ENCODE measurements around the gene MT1G. TPM values are rescaled to one million over a fixed set of nuclear protein-coding genes. Genes with fewer than 3 reads are reported as not detected.

MT1G gene
- total RNA-seq, 2 experiments from 2014 or later: 2.8 to 3.4 TPM

DNA sequence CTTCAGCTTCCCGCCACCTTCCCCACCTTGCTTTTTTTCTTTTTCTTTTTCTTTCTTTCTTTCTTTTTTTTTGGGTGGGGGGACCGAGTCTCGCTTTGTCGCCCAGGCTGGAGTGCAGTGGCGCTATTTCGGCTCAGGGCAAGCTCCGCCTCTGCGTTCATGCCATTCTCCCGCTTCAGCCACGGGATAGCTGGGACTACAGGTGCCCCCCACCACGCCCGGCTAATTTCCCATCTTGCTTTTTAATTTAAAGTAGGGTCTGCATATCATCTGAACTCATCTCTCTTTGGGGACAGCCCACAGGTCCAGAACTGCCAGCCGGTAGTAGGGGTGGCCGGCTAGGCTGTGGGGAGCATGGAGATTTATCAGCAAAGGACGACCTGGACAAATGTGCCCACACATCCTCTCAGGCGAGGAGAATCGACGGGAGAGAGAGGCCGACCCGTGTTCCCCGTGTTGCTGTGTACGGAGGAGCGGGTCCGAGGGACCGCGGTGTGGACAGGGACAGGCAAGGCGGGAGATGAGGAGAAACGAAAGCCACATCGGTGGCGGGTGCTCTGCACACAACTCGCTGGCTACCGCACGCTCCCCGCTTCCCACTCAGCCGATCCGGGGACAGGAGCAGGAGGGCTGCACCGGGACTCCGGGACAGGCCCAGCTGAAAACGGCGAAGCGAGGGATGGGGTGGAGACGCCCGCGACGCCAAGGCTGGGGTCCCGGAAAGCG is 33.0 kb downstream of the MT1G start:
- H3K9me3 Mint-ChIP-seq (ENCODE audit: low read depth): no peaks in the 10 kb centered on the region
- CTCF ChIA-PET: interaction anchor here (1.2 to 1.9 kb wide), 2 partner anchors 9 to 67 kb away, joined by 6 to 7 read pairs; no protein-coding TSS in a partner anchor
- H3K27me3 Mint-ChIP-seq: peaks cover 96% of the 10 kb centered on the region
- ATAC-seq: peak; percentile 18
- peaks cover 43% of the 10 kb centered on the region for H3K4me1 Mint-ChIP-seq
- peak overlapping the region; percentile 45 for H3K4me3 Mint-ChIP-seq
- no peaks in the 10 kb centered on the region for H3K36me3 Mint-ChIP-seq
- no peak overlapping the region for H3K27ac Mint-ChIP-seq
- DNase-seq: no peak

- H3K27me3 Mint-ChIP-seq: peaks cover 85% of the 10 kb centered on the region
- DNase-seq: no peak
- CTCF ChIA-PET: interaction anchor here (1.9 kb wide), 1 partner anchor 10 kb away, joined by 7 read pairs; no protein-coding TSS in a partner anchor
- H3K4me1 Mint-ChIP-seq: peaks cover 42% of the 10 kb centered on the region
- ATAC-seq: no peak
- no peak overlapping the region for H3K4me3 Mint-ChIP-seq
- H3K27ac Mint-ChIP-seq: no peak overlapping the region
- H3K36me3 Mint-ChIP-seq: no peaks in the 10 kb centered on the region
- H3K9me3 Mint-ChIP-seq (ENCODE audit: low read depth): no peaks in the 10 kb centered on the region
Observed at GRCh38 chr16:56633535-56633934, 34.3 kb downstream of the MT1G start.

DNA sequence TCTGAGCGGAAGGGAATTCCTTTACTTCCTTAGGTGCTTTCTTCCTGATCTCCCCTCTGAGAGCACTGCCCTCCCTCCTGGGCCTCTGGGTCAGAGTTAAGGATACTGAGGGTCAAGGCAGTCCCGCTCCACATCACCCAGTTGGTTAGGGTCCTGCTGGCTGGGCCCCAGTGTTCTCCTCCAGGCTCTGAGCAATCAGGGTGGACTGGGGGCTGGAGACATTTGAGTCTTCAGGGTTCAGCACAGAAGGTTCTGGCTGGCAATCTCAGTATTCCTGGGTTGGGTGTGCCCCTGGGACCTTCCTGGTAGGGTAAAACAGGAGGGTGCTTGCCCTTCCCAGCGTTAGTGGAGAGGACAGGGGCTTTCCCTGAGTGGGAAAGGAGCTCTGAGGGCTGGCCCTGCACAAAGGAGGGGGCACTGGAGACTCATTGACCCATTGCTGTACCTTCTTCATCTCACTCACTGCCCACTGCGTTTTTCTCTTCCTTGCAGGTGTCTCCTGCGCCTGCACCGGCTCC is 35.0 kb downstream of the MT1G start:
- Mint-ChIP-seq H3K36me3 (no peaks in the 10 kb centered on the region), H3K9me3 (ENCODE audit: low read depth) (no peaks in the 10 kb centered on the region), H3K4me1 (peaks cover 38% of the 10 kb centered on the region), H3K27ac (no peak overlapping the region), H3K4me3 (peak overlapping the region; percentile 12), H3K27me3 (peaks cover 79% of the 10 kb centered on the region)
- no peak for ATAC-seq
- CTCF ChIA-PET: interaction anchor here (1.6 to 1.9 kb wide), 2 partner anchors 9 to 11 kb away, joined by 3 to 7 read pairs; no protein-coding TSS in a partner anchor
- DNase-seq: no peak

DNA sequence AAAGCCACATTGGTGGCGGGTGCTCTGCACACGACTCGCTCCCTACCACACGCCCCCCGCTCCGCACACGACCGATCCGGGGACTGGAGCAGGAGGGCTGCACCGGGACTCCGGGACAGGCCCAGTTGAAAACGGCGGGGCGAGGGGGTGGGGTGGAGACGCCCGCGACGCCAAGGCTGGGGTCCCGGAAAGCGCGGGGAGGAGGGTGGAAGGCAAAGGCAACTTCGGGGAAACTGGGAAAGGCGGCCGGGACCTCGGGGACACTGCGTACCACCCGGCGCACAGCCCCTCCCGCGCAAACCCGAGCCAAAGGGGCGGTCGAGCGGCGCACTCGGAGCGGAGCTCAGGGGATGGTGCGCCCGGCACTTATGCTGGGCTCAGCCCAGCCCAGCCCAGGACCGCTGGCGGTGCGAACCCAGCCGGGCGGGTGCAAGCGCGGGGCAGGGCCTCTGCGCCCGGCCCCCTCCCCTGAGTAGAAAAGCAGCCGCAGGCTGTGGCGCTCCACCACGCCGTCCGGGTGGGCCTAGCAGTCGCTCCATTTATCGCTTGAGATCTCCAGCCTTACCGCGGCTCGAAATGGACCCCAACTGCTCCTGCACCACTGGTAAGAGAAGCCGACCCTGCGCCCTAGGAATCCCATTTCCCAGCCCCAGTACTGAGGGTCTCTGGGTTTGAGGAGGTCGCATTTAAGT is 35.6 kb downstream of the MT1G start, which contains the start of gene MT1M:
Gene MT1M (plus strand): TSS at position 504 of the 692 bp plus-strand sequence. CDS start 73 bp downstream, at position 577.
- DNase-seq (no peak), ATAC-seq (peak; percentile 43)
- CTCF ChIA-PET: interaction anchor here (1.6 to 2.7 kb wide), 2 partner anchors 9 to 31 kb away, joined by 3 to 9 read pairs; no protein-coding TSS in a partner anchor
- no peaks in the 10 kb centered on the region for H3K36me3 Mint-ChIP-seq
- H3K4me1 Mint-ChIP-seq: peaks cover 34% of the 10 kb centered on the region
- peaks cover 73% of the 10 kb centered on the region for H3K27me3 Mint-ChIP-seq
- no peaks in the 10 kb centered on the region for H3K9me3 Mint-ChIP-seq (ENCODE audit: low read depth)
- H3K27ac Mint-ChIP-seq: no peak within 1 kb of the TSS
- H3K4me3 Mint-ChIP-seq: peak within 1 kb of the TSS; percentile 38

DNA sequence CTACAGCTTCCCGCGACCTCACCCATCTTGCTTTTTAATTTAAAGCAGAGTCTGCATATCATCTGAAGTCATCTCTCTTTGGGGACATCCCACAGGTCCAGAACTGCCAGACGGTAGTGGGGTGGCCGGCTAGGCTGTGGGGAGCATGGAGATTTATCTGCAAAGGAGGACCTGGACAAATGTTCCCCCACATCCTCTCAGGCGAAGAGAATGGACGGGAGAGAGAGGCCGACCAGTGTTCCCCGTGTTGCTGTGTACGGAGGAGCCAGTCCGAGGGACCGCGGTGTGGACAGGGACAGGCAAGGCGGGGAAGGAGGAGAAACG is 36.1 kb downstream of the MT1G start:
- peaks cover 73% of the 10 kb centered on the region for H3K27me3 Mint-ChIP-seq
- DNase-seq (no peak), ATAC-seq (peak; percentile 6)
- H3K4me1 Mint-ChIP-seq: peaks cover 34% of the 10 kb centered on the region
- no peak overlapping the region for H3K27ac Mint-ChIP-seq
- CTCF ChIA-PET: interaction anchor here (1.6 to 2.7 kb wide), 3 partner anchors 8 to 70 kb away, joined by 3 to 10 read pairs (median 9); no protein-coding TSS in a partner anchor
- H3K9me3 Mint-ChIP-seq (ENCODE audit: low read depth): no peaks in the 10 kb centered on the region
- no peaks in the 10 kb centered on the region for H3K36me3 Mint-ChIP-seq
- H3K4me3 Mint-ChIP-seq: peak overlapping the region; percentile 38

DNA sequence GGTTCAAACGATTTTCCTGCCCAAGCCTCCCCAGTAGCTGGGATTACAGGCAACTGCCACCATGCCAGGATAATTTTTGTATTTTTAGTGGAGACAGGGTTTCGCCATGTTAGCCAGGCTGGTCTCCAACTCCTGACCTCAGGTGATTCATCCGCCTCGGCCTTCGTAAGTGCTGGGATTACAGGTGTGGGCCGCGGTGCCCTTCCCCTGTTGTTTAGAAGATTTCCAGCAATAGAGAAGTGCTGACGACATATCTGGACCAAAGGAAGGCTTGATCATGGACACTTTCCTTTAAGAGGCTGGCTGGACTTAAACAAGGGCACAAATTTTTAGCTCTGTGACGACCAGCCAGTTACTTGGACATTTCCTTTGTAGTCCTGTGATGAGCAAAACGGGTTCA is 36.7 kb downstream of the MT1G start:
- Mint-ChIP-seq H3K4me1 (peaks cover 39% of the 10 kb centered on the region), H3K9me3 (ENCODE audit: low read depth) (no peaks in the 10 kb centered on the region), H3K4me3 (no peak overlapping the region), H3K27ac (no peak overlapping the region), H3K36me3 (no peaks in the 10 kb centered on the region), H3K27me3 (peaks cover 72% of the 10 kb centered on the region)
- ATAC-seq (no peak), DNase-seq (no peak)
- CTCF ChIA-PET: interaction anchor here (1.1 to 2.7 kb wide), 6 partner anchors 8 to 71 kb away, joined by 3 to 10 read pairs (median 6); no protein-coding TSS in a partner anchor

GRCh38 chr16:56630134-56630533 is 37.7 kb downstream of the MT1G start:
- Mint-ChIP-seq H3K27me3 (peaks cover 72% of the 10 kb centered on the region), H3K27ac (no peak overlapping the region), H3K36me3 (no peaks in the 10 kb centered on the region), H3K4me1 (peaks cover 40% of the 10 kb centered on the region), H3K9me3 (ENCODE audit: low read depth) (no peaks in the 10 kb centered on the region), H3K4me3 (no peak overlapping the region)
- ATAC-seq: no peak
- CTCF ChIA-PET: interaction anchor here (1.0 to 2.7 kb wide), 6 partner anchors 11 to 72 kb away, joined by 4 to 10 read pairs (median 6); no protein-coding TSS in a partner anchor
- no peak for DNase-seq

DNA sequence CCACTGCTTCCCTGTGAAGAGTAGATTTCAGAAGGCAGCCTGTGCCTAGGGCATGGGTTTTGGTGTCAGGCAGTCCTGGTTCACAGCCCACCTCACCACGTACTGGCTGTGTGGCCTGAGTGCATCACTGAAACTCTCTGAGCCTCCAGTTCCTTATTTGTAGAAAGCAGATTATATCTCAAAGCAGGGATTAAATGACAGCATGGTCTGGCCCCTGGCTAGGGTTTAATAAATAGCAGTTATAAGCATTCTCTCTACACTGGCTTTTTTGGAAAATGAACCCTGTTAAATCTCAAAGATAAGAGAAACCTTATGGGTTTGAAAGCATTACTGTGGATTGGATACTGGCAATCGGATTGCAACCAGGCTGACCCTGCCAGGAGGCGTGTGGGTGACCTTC is 38.3 kb downstream of the MT1G start:
- no peak overlapping the region for H3K27ac Mint-ChIP-seq
- no peak overlapping the region for H3K4me3 Mint-ChIP-seq
- H3K9me3 Mint-ChIP-seq (ENCODE audit: low read depth): no peaks in the 10 kb centered on the region
- H3K4me1 Mint-ChIP-seq: peaks cover 38% of the 10 kb centered on the region
- no peaks in the 10 kb centered on the region for H3K36me3 Mint-ChIP-seq
- H3K27me3 Mint-ChIP-seq: peaks cover 70% of the 10 kb centered on the region
- CTCF ChIA-PET: interaction anchor here (1.3 to 2.7 kb wide), 5 partner anchors 14 to 72 kb away, joined by 3 to 10 read pairs (median 9); no protein-coding TSS in a partner anchor
- ATAC-seq (no peak), DNase-seq (no peak)

GRCh38 chr16:56628486-56629350 is 39.1 kb downstream of the MT1G start:
- Mint-ChIP-seq H3K36me3 (no peaks in the 10 kb centered on the region), H3K27ac (no peak overlapping the region), H3K27me3 (peaks cover 65% of the 10 kb centered on the region), H3K9me3 (ENCODE audit: low read depth) (no peaks in the 10 kb centered on the region), H3K4me1 (peaks cover 40% of the 10 kb centered on the region), H3K4me3 (no peak overlapping the region)
- CTCF ChIA-PET: interaction anchor here (1.3 to 1.4 kb wide), 2 partner anchors 16 to 73 kb away, joined by 3 to 5 read pairs; no protein-coding TSS in a partner anchor
- ATAC-seq (no peak), DNase-seq (no peak)

DNA sequence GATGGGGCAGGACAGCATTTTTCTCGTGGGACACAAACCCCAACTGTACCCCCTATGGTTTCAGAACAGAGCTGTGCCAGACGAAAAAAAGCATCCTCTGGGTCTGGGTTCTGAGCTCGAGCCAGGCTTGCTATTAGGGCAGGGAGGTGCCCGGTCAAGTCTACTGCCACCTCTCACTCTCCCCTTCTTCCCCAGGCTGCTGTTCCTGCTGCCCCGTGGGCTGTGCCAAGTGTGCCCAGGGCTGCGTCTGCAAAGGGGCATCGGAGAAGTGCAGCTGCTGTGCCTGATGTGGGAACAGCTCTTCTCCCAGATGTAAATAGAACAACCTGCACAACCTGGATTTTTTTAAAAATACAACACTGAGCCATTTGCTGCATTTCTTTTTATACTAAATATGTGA is 41.2 kb downstream of the MT1G start:
- Mint-ChIP-seq H3K4me1 (peaks cover 33% of the 10 kb centered on the region), H3K36me3 (no peaks in the 10 kb centered on the region), H3K9me3 (ENCODE audit: low read depth) (no peaks in the 10 kb centered on the region), H3K27me3 (peaks cover 47% of the 10 kb centered on the region), H3K4me3 (peak overlapping the region; percentile 88), H3K27ac (no peak overlapping the region)
- ATAC-seq (no peak), DNase-seq (no peak)
- CTCF ChIA-PET: interaction anchor here (1.2 kb wide), 2 partner anchors 17 to 56 kb away, joined by 4 to 5 read pairs; partner anchors contain the start of gene MT1X

DNA sequence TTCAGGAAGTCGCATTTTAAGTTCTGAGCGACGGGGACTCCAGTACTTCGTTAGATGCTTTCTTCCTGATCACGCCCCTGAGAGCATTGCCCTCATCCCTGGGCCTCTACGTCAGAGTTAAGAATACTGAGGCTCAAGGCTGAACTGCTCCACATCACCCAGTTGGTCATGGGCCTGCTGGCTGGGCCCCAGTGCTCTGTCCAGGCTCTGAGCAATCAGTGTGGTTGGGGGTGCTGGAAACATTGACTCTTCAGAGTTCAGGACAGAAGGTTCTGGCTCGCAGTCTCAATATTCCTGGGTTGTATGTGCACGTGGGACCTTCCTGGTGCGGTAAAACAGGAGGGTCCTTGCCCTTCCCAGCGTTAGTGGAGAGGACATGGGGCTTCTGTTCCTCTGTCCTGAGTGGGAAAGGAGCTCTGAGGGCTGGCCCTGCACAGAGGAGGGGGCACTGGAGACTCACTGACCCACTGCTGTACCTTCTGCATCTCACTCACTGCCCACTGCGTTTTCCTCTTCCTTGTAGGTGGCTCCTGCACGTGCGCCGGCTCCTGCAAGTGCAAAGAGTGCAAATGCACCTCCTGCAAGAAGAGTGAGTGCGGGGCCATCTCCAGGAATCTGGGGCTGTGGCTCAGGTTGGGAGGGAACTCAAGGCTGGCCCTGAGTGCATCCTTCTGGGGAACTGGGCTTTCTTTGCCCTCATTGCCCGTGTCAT is 41.8 kb downstream of the MT1G start:
- ATAC-seq: peak; percentile 41

More for the DNA sequence above, 41.8 kb downstream of the MT1G start:
- CTCF ChIA-PET: interaction anchor here (0.6 to 1.7 kb wide), 13 partner anchors 11 to 112 kb away, joined by 3 to 7 read pairs (median 4); partner anchors contain the start of genes MT1A and MT1X
- Mint-ChIP-seq H3K4me3 (peak overlapping the region; percentile 88), H3K27me3 (peaks cover 45% of the 10 kb centered on the region), H3K4me1 (peaks cover 29% of the 10 kb centered on the region), H3K36me3 (no peaks in the 10 kb centered on the region), H3K27ac (peak overlapping the region; percentile 86), H3K9me3 (ENCODE audit: low read depth) (no peaks in the 10 kb centered on the region)
- no peak for DNase-seq

Data from activated CD8-positive, alpha-beta memory T cell treated with anti-CD3 and anti-CD28 coated beads, Interleukin-2, amount 10 ng/mL, durations not matched to agents 7 days and 5 days (primary cell).